Measurements from ENCODE around the gene AKR1C2.
"Not testable (repeated sequence)": the region's sequence is repeated elsewhere in the genome, so short reads cannot be mapped to it uniquely, and the experiment has no call there.

The AKR1C2 gene

GRCh38 chr10:4984971-4985594 lies 18.6 kb downstream of the AKR1C2 start:
- no peak for DNase-seq

- DNase-seq = no peak
Observed at GRCh38 chr10:4984223-4984622, 19.4 kb downstream of the AKR1C2 start.

- DNase-seq = no peak
Observed at GRCh38 chr10:4983615-4984216, 19.9 kb downstream of the AKR1C2 start.

- no peak for DNase-seq
Observed at GRCh38 chr10:4982764-4983226, 20.9 kb downstream of the AKR1C2 start.

GRCh38 chr10:4981722-4982471 lies 21.8 kb downstream of the AKR1C2 start:
- DNase-seq = peak; percentile 3

- DNase-seq = no peak
Observed at GRCh38 chr10:4980793-4981192, 22.9 kb downstream of the AKR1C2 start.

GRCh38 chr10:4978870-4979269 lies 24.8 kb downstream of the AKR1C2 start:
- no peak for DNase-seq

- DNase-seq = no peak
Observed at GRCh38 chr10:4977025-4977424, 26.6 kb downstream of the AKR1C2 start.

- not testable (repeated sequence) for DNase-seq
Observed at GRCh38 chr10:4974400-4974799, 29.3 kb downstream of the AKR1C2 start.

GRCh38 chr10:4973294-4973693 lies 30.4 kb downstream of the AKR1C2 start:
- not testable (repeated sequence) for DNase-seq

- DNase-seq = not testable (repeated sequence)
Observed at GRCh38 chr10:4972369-4973142, 31.1 kb downstream of the AKR1C2 start.

- not testable (repeated sequence) for DNase-seq
Observed at GRCh38 chr10:4970362-4970761, 33.3 kb downstream of the AKR1C2 start.

GRCh38 chr10:4969289-4969688 lies 34.4 kb downstream of the AKR1C2 start:
- not testable (repeated sequence) for DNase-seq

GRCh38 chr10:4967189-4967588 lies 36.5 kb downstream of the AKR1C2 start:
- DNase-seq = not testable (repeated sequence)

- not testable (repeated sequence) for DNase-seq
Observed at GRCh38 chr10:4965763-4966162, 37.9 kb downstream of the AKR1C2 start.

GRCh38 chr10:4963815-4964154 lies 39.9 kb downstream of the AKR1C2 start:
- DNase-seq = not testable (repeated sequence)

- peak; percentile 16 for DNase-seq
Observed at GRCh38 chr10:4962876-4963814, 40.5 kb downstream of the AKR1C2 start, which contains the start of gene AKR1C1. Gene AKR1C1 (plus strand): TSS chr10:4963415. CDS start chr10:4963445, 30 bp downstream.

- not testable (repeated sequence) for DNase-seq
Observed at GRCh38 chr10:4962308-4962707, 41.3 kb downstream of the AKR1C2 start.

GRCh38 chr10:4961558-4961957 lies 42.1 kb downstream of the AKR1C2 start:
- not testable (repeated sequence) for DNase-seq

- DNase-seq = not testable (repeated sequence)
Observed at GRCh38 chr10:4956955-4957645, 46.6 kb downstream of the AKR1C2 start.

GRCh38 chr10:4956088-4956487 lies 47.6 kb downstream of the AKR1C2 start:
- not testable (repeated sequence) for DNase-seq
